ENCODE measurements around the gene PBLD. TPM values are rescaled to one million over a fixed set of nuclear protein-coding genes. Genes with fewer than 3 reads are reported as not detected.

Gene PBLD
- total and polyA plus RNA-seq, 2 experiments from 2014 or later = 8.3 to 10.3 TPM

DNA sequence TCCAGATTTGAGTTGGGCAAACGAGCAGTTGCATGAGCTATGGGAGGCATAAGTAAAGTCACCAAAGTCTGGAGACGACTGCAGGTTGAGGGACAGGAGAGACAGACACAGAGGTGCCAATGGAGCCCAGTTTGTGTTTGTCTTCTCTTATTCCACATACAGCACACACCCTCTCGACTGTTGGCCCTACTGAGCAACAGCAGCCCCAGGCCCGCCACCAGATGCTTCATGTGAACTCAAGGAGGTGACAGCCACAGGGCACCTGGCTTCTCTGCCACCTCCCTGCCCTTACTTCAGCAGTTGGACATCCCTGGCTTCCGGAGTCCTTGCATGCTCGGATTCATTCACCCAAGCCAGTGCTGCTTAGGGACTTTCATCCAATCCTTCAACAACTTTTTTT is 94.4 kb downstream of the PBLD start:
- no peak for DNase-seq
- Histone ChIP-seq H3K4me3 (no peak overlapping the region), H3K9me2 (ENCODE audit: insufficient read depth) (no peaks in the 10 kb centered on the region), H3K4me1 (ENCODE audit: insufficient read depth) (no peaks in the 10 kb centered on the region), H4K20me1 (ENCODE audit: insufficient read depth) (no peaks in the 10 kb centered on the region), H3K4me2 (ENCODE audit: unreplicated experiment) (no peak overlapping the region), H3K36me3 (ENCODE audit: low read depth) (no peaks in the 10 kb centered on the region), H3K27me3 (replicated peaks; ENCODE audit: insufficient read depth) (no peaks in the 10 kb centered on the region), H3K9ac (no peak overlapping the region), H3K79me2 (ENCODE audit: insufficient read depth) (no peaks in the 10 kb centered on the region), H3K27ac (no peak overlapping the region), H3K9me3 (ENCODE audit: low read depth) (no peaks in the 10 kb centered on the region), H3F3A (ENCODE audit: insufficient read depth) (no peaks in the 10 kb centered on the region), H2AFZ (no peak overlapping the region)
- in situ Hi-C loops (cut with MboI) = no loop called here
- TF ChIP-seq EZH2 (IDR thresholded peaks at IDR 0.05; ENCODE audit: insufficient read depth, poor library complexity, severe bottlenecking) (no peak), EZH2phosphoT487 (IDR thresholded peaks at IDR 0.05; ENCODE audit: insufficient read depth, low read depth) (no peak)
- WGBS, 2 experiments (ENCODE audit: low coverage in 1 of 2, low lambda C conversion rate in 2 of 2, missing lambda C conversion rate in 2 of 2) = 69 to 70% methylated on average over 6 of the region's 6 CpGs

GRCh38 chr10:68237173-68237572 is 95.6 kb downstream of the PBLD start:
- 76 to 77% methylated on average over 3 of the region's 3 CpGs for WGBS, 2 experiments (ENCODE audit: low coverage in 1 of 2, low lambda C conversion rate in 2 of 2, missing lambda C conversion rate in 2 of 2)
- Histone ChIP-seq H3K9me3 (ENCODE audit: low read depth) (no peaks in the 10 kb centered on the region), H3K4me3 (no peak overlapping the region), H4K20me1 (ENCODE audit: insufficient read depth) (no peaks in the 10 kb centered on the region), H3F3A (ENCODE audit: insufficient read depth) (no peaks in the 10 kb centered on the region), H3K4me2 (ENCODE audit: unreplicated experiment) (no peak overlapping the region), H3K79me2 (ENCODE audit: insufficient read depth) (no peaks in the 10 kb centered on the region), H3K4me1 (ENCODE audit: insufficient read depth) (no peaks in the 10 kb centered on the region), H3K27me3 (replicated peaks; ENCODE audit: insufficient read depth) (no peaks in the 10 kb centered on the region), H3K27ac (no peak overlapping the region), H2AFZ (no peak overlapping the region), H3K9ac (no peak overlapping the region), H3K36me3 (ENCODE audit: low read depth) (no peaks in the 10 kb centered on the region), H3K9me2 (ENCODE audit: insufficient read depth) (no peaks in the 10 kb centered on the region)
- no peak for DNase-seq
- in situ Hi-C loops (cut with MboI) = no loop called here
- TF ChIP-seq EZH2phosphoT487 (IDR thresholded peaks at IDR 0.05; ENCODE audit: insufficient read depth, low read depth) (no peak), EZH2 (IDR thresholded peaks at IDR 0.05; ENCODE audit: insufficient read depth, poor library complexity, severe bottlenecking) (no peak)

DNA sequence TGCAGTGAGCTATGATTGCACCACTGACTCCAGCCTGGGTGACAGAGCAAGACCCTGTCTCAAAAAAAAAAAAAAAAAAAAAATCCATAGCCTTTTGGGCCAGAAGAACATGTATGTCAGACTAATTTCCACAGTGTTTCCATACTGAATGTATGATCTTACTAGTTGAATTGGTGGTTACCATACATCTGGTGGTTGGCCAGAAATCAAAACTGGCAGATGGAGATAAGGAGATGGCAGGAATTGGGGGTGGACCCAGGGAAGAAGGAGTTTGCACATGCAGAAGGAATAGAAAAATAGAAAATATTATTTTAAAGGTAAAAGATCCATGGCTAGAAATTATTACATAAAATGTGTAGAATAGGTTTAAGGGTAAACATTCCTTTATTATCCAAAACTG is 97.1 kb downstream of the PBLD start:
- Histone ChIP-seq H3K4me2 (ENCODE audit: unreplicated experiment) (no peak overlapping the region), H3K9me3 (ENCODE audit: low read depth) (no peaks in the 10 kb centered on the region), H3K27ac (no peak overlapping the region), H3K9me2 (ENCODE audit: insufficient read depth) (no peaks in the 10 kb centered on the region), H3K36me3 (ENCODE audit: low read depth) (no peaks in the 10 kb centered on the region), H4K20me1 (ENCODE audit: insufficient read depth) (no peaks in the 10 kb centered on the region), H3K4me1 (ENCODE audit: insufficient read depth) (no peaks in the 10 kb centered on the region), H3K27me3 (replicated peaks; ENCODE audit: insufficient read depth) (no peaks in the 10 kb centered on the region), H2AFZ (no peak overlapping the region), H3K4me3 (no peak overlapping the region), H3K9ac (no peak overlapping the region), H3F3A (ENCODE audit: insufficient read depth) (no peaks in the 10 kb centered on the region), H3K79me2 (ENCODE audit: insufficient read depth) (no peaks in the 10 kb centered on the region)
- DNase-seq = no peak
- in situ Hi-C loops (cut with MboI) = no loop called here
- TF ChIP-seq EZH2phosphoT487 (IDR thresholded peaks at IDR 0.05; ENCODE audit: insufficient read depth, low read depth) (no peak), EZH2 (IDR thresholded peaks at IDR 0.05; ENCODE audit: insufficient read depth, poor library complexity, severe bottlenecking) (no peak)

DNA sequence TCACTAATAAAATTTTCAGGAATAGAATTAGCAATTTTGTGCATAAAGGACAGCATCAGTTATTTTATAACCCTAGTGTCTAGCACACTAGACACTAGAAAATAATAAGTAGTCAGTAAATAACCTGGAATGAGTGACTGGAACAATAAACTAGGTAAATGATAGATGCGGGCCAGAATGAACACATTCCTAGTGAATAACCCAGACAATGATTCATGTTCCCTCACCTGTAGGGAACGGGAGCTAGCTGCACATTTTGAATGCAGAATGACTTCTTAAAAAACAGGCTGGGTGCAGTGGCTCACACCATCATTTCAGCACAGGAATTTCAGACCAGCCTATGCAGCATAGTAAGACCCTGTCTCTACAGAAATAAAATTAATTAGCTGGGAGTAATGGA is 97.6 kb downstream of the PBLD start:
- Histone ChIP-seq H3K9ac (no peak overlapping the region), H3K9me3 (ENCODE audit: low read depth) (no peaks in the 10 kb centered on the region), H3K4me1 (ENCODE audit: insufficient read depth) (no peaks in the 10 kb centered on the region), H3K79me2 (ENCODE audit: insufficient read depth) (no peaks in the 10 kb centered on the region), H3K4me2 (ENCODE audit: unreplicated experiment) (no peak overlapping the region), H4K20me1 (ENCODE audit: insufficient read depth) (no peaks in the 10 kb centered on the region), H3K27ac (no peak overlapping the region), H3K4me3 (no peak overlapping the region), H3K27me3 (replicated peaks; ENCODE audit: insufficient read depth) (no peaks in the 10 kb centered on the region), H2AFZ (no peak overlapping the region), H3F3A (ENCODE audit: insufficient read depth) (no peaks in the 10 kb centered on the region), H3K36me3 (ENCODE audit: low read depth) (no peaks in the 10 kb centered on the region), H3K9me2 (ENCODE audit: insufficient read depth) (no peaks in the 10 kb centered on the region)
- WGBS, 2 experiments (ENCODE audit: low coverage in 1 of 2, low lambda C conversion rate in 2 of 2, missing lambda C conversion rate in 2 of 2) = 54 to 66% methylated on average over 2 of the region's 2 CpGs
- in situ Hi-C loops (cut with MboI) = no loop called here
- TF ChIP-seq EZH2 (IDR thresholded peaks at IDR 0.05; ENCODE audit: insufficient read depth, poor library complexity, severe bottlenecking) (no peak), EZH2phosphoT487 (IDR thresholded peaks at IDR 0.05; ENCODE audit: insufficient read depth, low read depth) (no peak)
- DNase-seq = no peak

DNA sequence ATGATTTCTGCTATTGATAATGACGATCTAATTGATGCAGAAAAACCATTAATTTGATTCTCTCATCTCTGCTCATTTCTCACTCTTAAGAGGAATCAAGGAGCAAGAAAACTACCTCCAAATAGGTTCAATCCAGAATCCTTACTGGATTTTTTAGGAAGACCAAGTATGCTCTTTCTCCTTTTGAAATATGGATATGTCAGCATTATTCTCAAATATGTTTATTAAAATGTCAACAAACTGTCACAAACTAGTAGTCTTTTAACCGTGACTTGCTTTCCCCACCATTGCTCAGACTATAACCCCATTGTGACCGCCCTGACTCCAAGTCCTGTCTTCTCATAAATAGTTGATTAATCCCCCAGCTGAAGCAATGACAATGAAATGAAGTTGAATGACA is 99.7 kb downstream of the PBLD start:
- no peaks in the 10 kb centered on the region for H4K20me1 ChIP-seq (ENCODE audit: insufficient read depth)
- no peak overlapping the region for H3K4me2 ChIP-seq (ENCODE audit: unreplicated experiment)
- H3K9me3 ChIP-seq (ENCODE audit: low read depth) = no peaks in the 10 kb centered on the region
- H3K4me3 ChIP-seq = no peak overlapping the region
- H3K79me2 ChIP-seq (ENCODE audit: insufficient read depth) = no peaks in the 10 kb centered on the region
- no peaks in the 10 kb centered on the region for H3K36me3 ChIP-seq (ENCODE audit: low read depth)
- no peak overlapping the region for H2AFZ ChIP-seq
- no peak for DNase-seq
- H3K4me1 ChIP-seq (ENCODE audit: insufficient read depth) = no peaks in the 10 kb centered on the region
- H3K27me3 ChIP-seq (replicated peaks; ENCODE audit: insufficient read depth) = no peaks in the 10 kb centered on the region
- H3K9me2 ChIP-seq (ENCODE audit: insufficient read depth) = no peaks in the 10 kb centered on the region
- TF ChIP-seq EZH2phosphoT487 (IDR thresholded peaks at IDR 0.05; ENCODE audit: insufficient read depth, low read depth) (no peak), EZH2 (IDR thresholded peaks at IDR 0.05; ENCODE audit: insufficient read depth, poor library complexity, severe bottlenecking) (no peak)
- in situ Hi-C loops (cut with MboI) = no loop called here
- H3K9ac ChIP-seq = no peak overlapping the region
- H3K27ac ChIP-seq = no peak overlapping the region
- 86 to 88% methylated on average over 3 of the region's 3 CpGs for WGBS, 2 experiments (ENCODE audit: low coverage in 1 of 2, low lambda C conversion rate in 2 of 2, missing lambda C conversion rate in 2 of 2)
- no peaks in the 10 kb centered on the region; the same call in 1 of the 2 replicates for H3F3A ChIP-seq (ENCODE audit: insufficient read depth)

Other genes with a start within 250 kb of the PBLD start
- 14.5 and 20.0 TPM in 2 replicates for gene MYPN, start 223.4 kb downstream of the PBLD start, total RNA-seq (2014; rRNA removed; shearing (Covaris generic))
- gene MYPN, start 223.4 kb downstream of the PBLD start, polyA plus RNA-seq (2016; fragmentation: Nextera tagmentation; extraction: Ambion mirVana) = 8.8 and 9.2 TPM in 2 replicates
- gene ATOH7, start 100.8 kb downstream of the PBLD start, total RNA-seq (2014; rRNA removed; shearing (Covaris generic)) = not detected in 2 replicates
- not detected in 2 replicates for gene ATOH7, start 100.8 kb downstream of the PBLD start, polyA plus RNA-seq (2016; fragmentation: Nextera tagmentation; extraction: Ambion mirVana)
- 6.7 and 17.6 TPM in 2 replicates for gene HNRNPH3, start 864 bp downstream of the PBLD start, total RNA-seq (2014; rRNA removed; shearing (Covaris generic))
- 122 and 124 TPM in 2 replicates for gene HNRNPH3, start 864 bp downstream of the PBLD start, polyA plus RNA-seq (2016; fragmentation: Nextera tagmentation; extraction: Ambion mirVana)
- gene RUFY2, start 74.3 kb upstream of the PBLD start, total RNA-seq (2014; rRNA removed; shearing (Covaris generic)) = 11.2 and 16.8 TPM in 2 replicates
- 17.3 and 20.6 TPM in 2 replicates for gene RUFY2, start 74.3 kb upstream of the PBLD start, polyA plus RNA-seq (2016; fragmentation: Nextera tagmentation; extraction: Ambion mirVana)
- 4.8 and 5.2 TPM in 2 replicates for gene DNA2, start 139.0 kb upstream of the PBLD start, total RNA-seq (2014; rRNA removed; shearing (Covaris generic))
- 1.6 and 1.8 TPM in 2 replicates for gene DNA2, start 139.0 kb upstream of the PBLD start, polyA plus RNA-seq (2016; fragmentation: Nextera tagmentation; extraction: Ambion mirVana)
- gene SLC25A16, start 194.6 kb upstream of the PBLD start, total RNA-seq (2014; rRNA removed; shearing (Covaris generic)) = 20.8 and 24.9 TPM in 2 replicates
- 9.4 and 11.1 TPM in 2 replicates for gene SLC25A16, start 194.6 kb upstream of the PBLD start, polyA plus RNA-seq (2016; fragmentation: Nextera tagmentation; extraction: Ambion mirVana)
- 1.3 and 2.1 TPM in 2 replicates for gene TET1, start 227.4 kb upstream of the PBLD start, total RNA-seq (2014; rRNA removed; shearing (Covaris generic))
- gene TET1, start 227.4 kb upstream of the PBLD start, polyA plus RNA-seq (2016; fragmentation: Nextera tagmentation; extraction: Ambion mirVana) = 0.68 and 0.84 TPM in 2 replicates